Measurements from ENCODE around the gene C1QTNF1.

Gene C1QTNF1

DNA sequence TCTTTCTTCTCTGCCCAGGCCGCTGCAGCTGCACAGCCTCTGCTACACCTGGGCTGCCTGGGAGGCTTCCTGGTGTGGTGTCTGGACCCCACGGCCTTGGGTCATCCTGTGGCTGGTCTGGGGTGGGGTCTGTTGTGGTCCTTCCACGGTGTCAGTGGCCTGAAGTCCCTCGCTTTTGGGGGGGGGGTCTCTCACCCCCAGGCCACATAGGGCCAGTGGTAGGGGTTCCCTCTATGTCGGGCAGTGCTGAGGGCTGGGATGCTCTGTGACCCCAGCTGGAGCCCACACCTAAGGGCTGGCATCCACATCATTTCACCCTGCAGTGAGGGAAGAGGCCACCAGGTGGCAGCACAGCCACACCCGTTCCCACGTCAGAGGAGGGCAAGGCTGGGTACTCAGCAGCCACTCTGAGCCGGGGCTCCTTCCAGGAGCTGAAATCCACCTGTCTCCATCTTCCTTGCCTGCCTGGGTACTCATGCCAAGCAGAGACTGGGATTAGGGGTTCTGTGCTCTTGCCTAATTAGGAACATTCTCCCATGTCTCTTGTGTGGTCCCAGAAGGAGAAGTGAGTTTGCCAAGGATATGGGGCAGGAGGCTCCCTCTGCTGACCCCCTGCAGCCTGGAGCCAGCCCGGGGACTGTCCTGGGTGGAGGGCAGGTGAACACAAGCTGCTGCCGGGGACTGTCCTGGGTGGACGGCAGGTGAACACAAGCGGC, 63.6 kb downstream of the C1QTNF1 start:
- Histone ChIP-seq H3K27me3 (ENCODE audit: control insufficient read depth, insufficient read depth, low read length) (no peaks in the 10 kb centered on the region), H3K36me3 (ENCODE audit: control insufficient read depth, insufficient read depth, low read length) (peaks cover 28% of the 10 kb centered on the region), H3K9ac (ENCODE audit: low read depth, low read length) (no peak overlapping the region), H3K4me1 (ENCODE audit: control insufficient read depth, insufficient read depth, low read length) (no peaks in the 10 kb centered on the region), H3K27ac (ENCODE audit: low read depth, low read length) (no peak overlapping the region), H3K9me3 (ENCODE audit: control insufficient read depth, insufficient read depth, low read length) (no peaks in the 10 kb centered on the region), H3K4me3 (ENCODE audit: low read depth, low read length) (no peak overlapping the region)

DNA sequence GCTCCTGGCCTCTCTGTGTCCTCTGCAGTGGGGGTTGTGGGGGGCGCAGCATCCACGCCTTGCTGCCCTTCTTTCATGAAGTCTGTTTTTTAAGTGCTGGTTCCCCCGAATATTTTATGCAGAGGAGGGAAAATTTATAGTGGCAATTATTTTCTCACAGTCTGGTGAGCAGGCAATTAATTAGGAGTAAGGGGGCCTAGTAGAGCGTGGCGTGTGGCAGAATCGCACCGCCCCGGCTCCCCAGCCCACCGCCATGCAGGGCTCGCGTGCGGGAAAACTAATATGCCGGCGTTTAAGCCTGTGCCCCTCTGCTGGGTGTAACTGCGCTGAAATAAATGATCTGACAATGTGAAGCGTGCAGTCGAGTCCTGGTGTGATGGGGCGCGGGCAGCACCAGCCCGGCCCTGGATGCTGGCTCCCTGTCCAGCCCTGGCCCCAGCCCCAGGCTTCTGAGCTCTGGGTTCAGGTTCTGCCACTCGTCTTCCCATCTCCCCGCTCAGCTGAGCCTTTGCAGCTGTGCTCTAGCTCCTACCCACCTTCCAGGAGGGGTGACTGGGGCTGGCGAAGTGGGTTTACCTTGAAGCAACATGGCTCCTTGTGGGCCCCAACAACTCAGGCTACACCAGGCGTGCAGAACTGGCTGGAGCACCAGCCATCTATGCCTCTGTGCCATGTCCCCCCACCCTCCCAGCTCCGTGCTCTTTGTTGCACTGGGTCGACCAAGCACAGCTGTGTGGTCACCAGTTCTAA, 64.5 kb downstream of the C1QTNF1 start:
- Histone ChIP-seq H3K27ac (ENCODE audit: low read depth, low read length) (no peak overlapping the region), H3K36me3 (ENCODE audit: control insufficient read depth, insufficient read depth, low read length) (peaks cover 21% of the 10 kb centered on the region), H3K4me3 (ENCODE audit: low read depth, low read length) (no peak overlapping the region), H3K9ac (ENCODE audit: low read depth, low read length) (no peak overlapping the region), H3K9me3 (ENCODE audit: control insufficient read depth, insufficient read depth, low read length) (no peaks in the 10 kb centered on the region), H3K27me3 (ENCODE audit: control insufficient read depth, insufficient read depth, low read length) (no peaks in the 10 kb centered on the region), H3K4me1 (ENCODE audit: control insufficient read depth, insufficient read depth, low read length) (no peaks in the 10 kb centered on the region)

DNA sequence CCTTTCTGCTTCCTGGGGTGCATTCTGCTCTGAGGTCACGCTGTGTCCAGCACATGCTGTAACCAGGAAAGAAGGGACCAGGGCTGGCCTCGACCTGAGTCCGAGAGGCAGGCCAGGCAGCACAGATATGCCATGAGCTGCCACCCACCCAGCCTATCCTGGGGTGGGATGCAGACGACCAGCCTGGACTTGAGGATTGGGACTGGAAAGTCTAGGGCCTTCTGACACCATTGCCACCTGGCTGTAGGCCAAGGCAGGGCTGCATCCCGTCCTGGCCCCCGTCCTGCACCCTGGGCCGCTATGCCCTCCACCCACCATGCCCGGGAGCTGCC, 65.0 kb downstream of the C1QTNF1 start:
- Histone ChIP-seq H3K4me1 (ENCODE audit: control insufficient read depth, insufficient read depth, low read length) (no peaks in the 10 kb centered on the region), H3K27ac (ENCODE audit: low read depth, low read length) (no peak overlapping the region), H3K4me3 (ENCODE audit: low read depth, low read length) (no peak overlapping the region), H3K27me3 (ENCODE audit: control insufficient read depth, insufficient read depth, low read length) (no peaks in the 10 kb centered on the region), H3K36me3 (ENCODE audit: control insufficient read depth, insufficient read depth, low read length) (peaks cover 15% of the 10 kb centered on the region), H3K9ac (ENCODE audit: low read depth, low read length) (no peak overlapping the region), H3K9me3 (ENCODE audit: control insufficient read depth, insufficient read depth, low read length) (no peaks in the 10 kb centered on the region)

DNA sequence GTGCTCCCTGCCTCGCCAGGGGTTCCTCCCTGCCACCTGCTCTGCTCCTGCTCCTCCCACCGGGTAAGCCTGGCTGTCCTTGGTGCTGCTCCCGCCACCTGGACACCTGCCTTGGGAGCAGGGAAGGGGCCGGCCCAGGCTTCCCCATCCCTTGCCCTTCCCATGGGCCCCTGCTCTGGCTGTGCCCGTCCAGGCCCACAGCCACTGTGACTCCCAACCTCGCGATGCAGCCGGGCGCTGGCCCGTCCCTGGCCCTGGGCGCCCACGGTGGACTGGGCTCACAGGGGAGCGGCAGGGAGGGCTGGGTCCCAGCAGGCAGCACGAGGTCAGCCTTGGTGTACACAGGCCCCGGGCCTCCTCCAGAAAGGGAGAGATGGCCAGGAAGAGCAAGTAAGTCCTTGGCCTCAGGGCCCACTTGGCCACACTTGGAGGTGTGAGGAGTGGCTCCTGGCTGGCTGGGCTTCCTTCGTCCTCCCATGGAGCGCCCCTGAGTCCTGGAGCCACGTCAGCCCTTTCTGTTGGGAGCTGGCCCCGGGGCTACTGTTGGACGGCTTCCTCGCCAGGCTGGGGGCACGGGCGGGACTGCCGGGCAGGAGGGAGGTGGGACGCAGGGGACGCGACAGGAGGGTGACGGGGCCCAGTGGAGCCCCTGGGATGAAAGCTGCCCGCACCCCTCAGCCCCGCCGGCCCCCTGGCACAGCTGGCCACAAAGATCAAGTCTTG, 65.9 kb downstream of the C1QTNF1 start:
- H3K36me3 ChIP-seq (ENCODE audit: control insufficient read depth, insufficient read depth, low read length), result peaks cover 11% of the 10 kb centered on the region
- no peaks in the 10 kb centered on the region for H3K9me3 ChIP-seq (ENCODE audit: control insufficient read depth, insufficient read depth, low read length)
- no peaks in the 10 kb centered on the region for H3K27me3 ChIP-seq (ENCODE audit: control insufficient read depth, insufficient read depth, low read length)
- no peaks in the 10 kb centered on the region for H3K4me1 ChIP-seq (ENCODE audit: control insufficient read depth, insufficient read depth, low read length)
- no peak overlapping the region for H3K9ac ChIP-seq (ENCODE audit: low read depth, low read length)
- no peak overlapping the region for H3K4me3 ChIP-seq (ENCODE audit: low read depth, low read length)
- H3K27ac ChIP-seq (ENCODE audit: low read depth, low read length), result no peak overlapping the region

DNA sequence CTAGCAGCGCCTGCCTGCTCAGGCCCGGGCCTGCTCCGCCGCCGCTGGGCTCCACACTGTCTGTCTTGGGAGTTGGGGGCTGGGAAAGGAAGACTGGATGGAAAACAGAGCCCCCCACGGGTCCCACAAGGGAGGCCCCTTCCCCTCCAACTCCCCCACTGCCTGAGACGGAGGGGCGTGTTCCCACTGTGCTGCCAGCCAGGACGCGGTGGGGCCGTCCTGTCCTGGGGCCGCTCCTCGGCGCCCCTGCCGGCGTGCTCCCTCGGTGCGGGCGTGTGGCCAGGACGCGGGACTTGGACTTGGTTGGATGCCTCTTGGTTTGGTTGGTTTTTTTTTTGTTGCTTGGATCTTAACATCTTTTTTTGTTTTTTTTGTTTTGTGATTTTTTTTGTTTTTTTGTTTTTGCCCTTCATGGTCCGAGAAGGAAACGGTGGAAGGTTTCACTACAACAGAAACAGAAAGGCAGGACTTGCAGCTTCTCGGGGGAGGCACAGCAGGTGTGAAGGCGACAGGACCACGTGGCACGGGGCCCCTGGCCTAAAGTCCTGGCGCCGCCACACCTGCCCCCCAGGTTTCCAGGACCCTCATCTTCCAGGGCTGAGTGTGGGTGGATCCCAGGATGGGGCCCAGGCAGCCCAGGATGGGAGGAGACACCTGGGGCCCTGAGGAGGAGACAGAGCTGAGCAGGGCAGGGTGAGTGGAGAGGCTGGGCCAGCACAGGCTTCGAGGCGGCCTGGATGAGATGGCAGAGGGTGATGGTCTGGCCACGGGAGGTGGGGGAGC, 66.7 kb downstream of the C1QTNF1 start:
- H3K27ac ChIP-seq (ENCODE audit: low read depth, low read length), result no peak overlapping the region
- H3K9ac ChIP-seq (ENCODE audit: low read depth, low read length), result no peak overlapping the region
- H3K4me1 ChIP-seq (ENCODE audit: control insufficient read depth, insufficient read depth, low read length), result no peaks in the 10 kb centered on the region
- no peak overlapping the region for H3K4me3 ChIP-seq (ENCODE audit: low read depth, low read length)
- H3K9me3 ChIP-seq (ENCODE audit: control insufficient read depth, insufficient read depth, low read length), result no peaks in the 10 kb centered on the region
- H3K27me3 ChIP-seq (ENCODE audit: control insufficient read depth, insufficient read depth, low read length), result no peaks in the 10 kb centered on the region
- 0 out of 2 replicates have a peak, but pooled peaks cover 6% of the 10 kb centered on the region for H3K36me3 ChIP-seq (ENCODE audit: control insufficient read depth, insufficient read depth, low read length)

DNA sequence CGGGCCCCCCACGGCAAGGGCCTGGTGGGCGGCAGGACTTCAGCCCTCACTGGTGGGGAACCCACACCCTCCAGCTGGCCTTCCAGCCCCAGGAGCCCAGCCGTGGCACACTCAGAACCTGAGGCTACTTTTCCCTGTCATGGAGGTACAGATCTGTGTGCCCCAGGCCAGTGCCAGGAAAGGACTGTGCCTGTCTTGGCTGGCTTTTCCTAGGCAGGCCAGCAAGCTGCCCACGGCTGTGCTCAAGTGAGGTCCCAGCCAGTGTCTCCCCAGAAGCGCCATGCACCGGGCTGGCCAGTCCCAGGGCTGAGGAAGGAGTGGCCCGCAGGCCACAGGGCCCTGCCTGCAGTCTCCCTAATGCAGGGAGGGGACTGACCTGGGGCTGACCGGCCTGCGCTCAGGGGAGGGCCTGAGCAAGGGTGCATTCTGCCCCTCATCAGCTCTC, 67.3 kb downstream of the C1QTNF1 start:
- Histone ChIP-seq H3K36me3 (ENCODE audit: control insufficient read depth, insufficient read depth, low read length) (no peaks in the 10 kb centered on the region), H3K4me1 (ENCODE audit: control insufficient read depth, insufficient read depth, low read length) (no peaks in the 10 kb centered on the region), H3K4me3 (ENCODE audit: low read depth, low read length) (no peak overlapping the region), H3K27ac (ENCODE audit: low read depth, low read length) (no peak overlapping the region), H3K9me3 (ENCODE audit: control insufficient read depth, insufficient read depth, low read length) (no peaks in the 10 kb centered on the region), H3K9ac (ENCODE audit: low read depth, low read length) (no peak overlapping the region), H3K27me3 (ENCODE audit: control insufficient read depth, insufficient read depth, low read length) (no peaks in the 10 kb centered on the region)

DNA sequence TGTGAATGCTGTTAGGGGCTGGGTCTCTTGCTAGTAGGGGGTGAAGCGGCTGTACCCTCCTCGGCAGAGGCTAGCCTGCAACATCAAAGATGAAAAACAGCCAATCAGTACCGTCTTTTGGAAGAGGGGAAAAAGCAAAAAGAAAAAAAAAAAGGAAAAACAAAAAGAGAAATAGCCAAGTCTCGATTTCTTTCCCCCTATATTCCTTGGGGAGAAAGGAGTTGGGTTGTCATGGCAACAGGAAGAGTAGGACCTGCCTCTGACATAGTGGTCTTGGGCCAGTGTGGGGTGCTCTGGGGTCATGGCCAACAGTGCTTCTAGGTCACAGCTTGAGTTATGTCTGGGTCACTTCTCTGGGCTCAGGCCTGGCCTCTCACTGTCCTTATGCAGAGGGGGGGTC, 68.6 kb downstream of the C1QTNF1 start:
- Histone ChIP-seq H3K36me3 (ENCODE audit: control insufficient read depth, insufficient read depth, low read length) (no peaks in the 10 kb centered on the region), H3K4me1 (ENCODE audit: control insufficient read depth, insufficient read depth, low read length) (no peaks in the 10 kb centered on the region), H3K27me3 (ENCODE audit: control insufficient read depth, insufficient read depth, low read length) (no peaks in the 10 kb centered on the region), H3K4me3 (ENCODE audit: low read depth, low read length) (no peak overlapping the region), H3K27ac (ENCODE audit: low read depth, low read length) (no peak overlapping the region), H3K9me3 (ENCODE audit: control insufficient read depth, insufficient read depth, low read length) (no peaks in the 10 kb centered on the region), H3K9ac (ENCODE audit: low read depth, low read length) (no peak overlapping the region)

DNA sequence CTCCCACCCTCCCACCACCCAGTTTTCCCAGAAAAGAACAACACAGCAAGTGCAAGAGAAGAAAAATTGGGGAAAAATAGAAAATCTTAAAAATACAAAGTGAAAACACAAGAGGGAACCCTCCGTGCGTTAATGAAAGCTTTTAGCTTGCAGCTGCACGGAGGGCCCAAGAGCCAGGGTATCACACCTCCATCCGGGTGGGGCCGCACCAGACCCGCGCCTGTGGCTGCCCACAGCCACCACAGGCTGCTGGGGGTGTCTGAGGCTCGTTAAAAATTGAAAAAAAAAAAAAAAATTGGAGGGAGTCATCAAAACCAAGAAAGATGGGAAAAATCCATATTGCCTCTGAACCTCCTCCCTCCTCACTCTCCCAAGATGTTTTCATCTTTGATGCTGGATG, 69.3 kb downstream of the C1QTNF1 start:
- Histone ChIP-seq H3K9me3 (ENCODE audit: control insufficient read depth, insufficient read depth, low read length) (no peaks in the 10 kb centered on the region), H3K9ac (ENCODE audit: low read depth, low read length) (no peak overlapping the region), H3K27ac (ENCODE audit: low read depth, low read length) (no peak overlapping the region), H3K4me1 (ENCODE audit: control insufficient read depth, insufficient read depth, low read length) (no peaks in the 10 kb centered on the region; the same call in 1 of the 2 replicates), H3K27me3 (ENCODE audit: control insufficient read depth, insufficient read depth, low read length) (no peaks in the 10 kb centered on the region), H3K36me3 (ENCODE audit: control insufficient read depth, insufficient read depth, low read length) (no peaks in the 10 kb centered on the region), H3K4me3 (ENCODE audit: low read depth, low read length) (no peak overlapping the region)

DNA sequence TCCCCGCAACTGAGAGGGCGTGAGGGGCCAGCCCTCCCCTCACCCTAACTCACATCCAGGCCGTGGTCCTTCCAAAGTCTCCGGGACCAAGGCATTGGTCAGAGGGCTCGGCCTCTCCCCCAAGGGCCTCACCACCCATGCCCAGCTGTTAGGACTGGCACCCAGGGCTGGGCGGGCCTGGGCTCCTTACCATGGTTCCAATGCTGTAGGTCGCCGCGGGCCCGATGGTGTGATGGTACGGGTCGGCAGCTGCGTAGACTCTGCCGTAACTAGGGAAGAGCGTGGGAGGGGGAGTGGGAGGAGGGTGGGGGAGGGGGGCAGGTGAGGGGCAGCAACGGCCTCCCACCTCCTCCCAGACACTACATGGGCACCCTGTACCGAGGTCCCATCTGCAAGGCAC, 70.3 kb downstream of the C1QTNF1 start:
- Histone ChIP-seq H3K9ac (ENCODE audit: low read depth, low read length) (no peak overlapping the region), H3K27ac (ENCODE audit: low read depth, low read length) (no peak overlapping the region), H3K36me3 (ENCODE audit: control insufficient read depth, insufficient read depth, low read length) (no peaks in the 10 kb centered on the region), H3K4me3 (ENCODE audit: low read depth, low read length) (no peak overlapping the region), H3K4me1 (ENCODE audit: control insufficient read depth, insufficient read depth, low read length) (no peaks in the 10 kb centered on the region; the same call in 1 of the 2 replicates), H3K9me3 (ENCODE audit: control insufficient read depth, insufficient read depth, low read length) (no peaks in the 10 kb centered on the region), H3K27me3 (ENCODE audit: control insufficient read depth, insufficient read depth, low read length) (no peaks in the 10 kb centered on the region)

DNA sequence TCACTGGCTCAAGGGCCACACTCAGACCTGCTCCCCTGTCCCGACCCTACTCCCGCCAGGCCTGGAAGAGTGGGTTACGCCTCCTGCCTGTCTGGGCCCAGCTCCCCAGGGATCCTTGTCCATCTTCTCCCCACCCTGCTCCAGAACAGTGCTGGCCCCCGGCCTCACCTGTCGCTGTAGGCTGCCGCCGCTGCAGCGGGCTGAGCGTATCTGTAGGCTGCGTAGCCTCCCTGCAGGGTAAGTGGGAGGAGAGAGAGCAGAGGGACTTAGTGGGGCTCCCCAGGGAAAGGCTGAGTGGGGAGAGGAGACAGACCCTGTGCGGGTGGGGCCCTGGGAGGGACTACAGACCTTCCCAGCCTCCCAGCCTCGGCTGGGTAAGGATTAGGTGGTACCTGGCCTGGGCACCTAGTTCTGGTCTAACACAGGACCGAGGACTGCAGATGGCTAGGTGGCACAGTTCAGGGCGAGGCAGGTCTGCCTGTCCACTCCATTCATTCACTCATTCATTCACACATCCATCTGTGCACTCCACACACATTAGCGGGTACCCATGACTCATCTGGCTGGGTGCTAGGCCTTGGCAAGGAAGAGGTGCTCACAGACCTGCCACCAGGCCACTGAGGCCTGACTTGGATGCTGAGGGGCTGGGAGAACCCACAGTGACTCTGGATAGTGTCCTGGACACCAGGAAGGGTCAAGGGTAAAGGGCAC, 71.5 kb downstream of the C1QTNF1 start:
- no peaks in the 10 kb centered on the region for H3K9me3 ChIP-seq (ENCODE audit: control insufficient read depth, insufficient read depth, low read length)
- H3K36me3 ChIP-seq (ENCODE audit: control insufficient read depth, insufficient read depth, low read length), result no peaks in the 10 kb centered on the region
- no peak overlapping the region for H3K4me3 ChIP-seq (ENCODE audit: low read depth, low read length)
- H3K4me1 ChIP-seq (ENCODE audit: control insufficient read depth, insufficient read depth, low read length), result no peaks in the 10 kb centered on the region; the same call in 1 of the 2 replicates
- no peak overlapping the region for H3K9ac ChIP-seq (ENCODE audit: low read depth, low read length)
- H3K27ac ChIP-seq (ENCODE audit: low read depth, low read length), result no peak overlapping the region
- no peaks in the 10 kb centered on the region for H3K27me3 ChIP-seq (ENCODE audit: control insufficient read depth, insufficient read depth, low read length)

Measured in HUES48 (cell line).